Suprapubic skin (tissue), 3 donors: ENCODE measurements around the gene APIP.

Experiments
- POLR2AphosphoS5 ChIP-seq, 3 donors: sonication (generic); formaldehyde crosslinking; IDR thresholded peaks; one replicate each; pipeline ENCODE4 v1.6.1; 2017; ENCODE audit warnings: antibody characterized with exemption in 3 of 3
- TF ChIP-seq, protein P1 (sequence below), 2 donors: fragments of 200-600 bp in 1 of 2; fragments of 450-650 bp in 1 of 2; sonication (generic) in 1 of 2; IDR thresholded peaks; one replicate each; pipeline ENCODE4 v1.5.1; 2016 to 2019; ENCODE audit warnings: antibody characterized with exemption in 2 of 2, mild to moderate bottlenecking in 1 of 2, moderate library complexity in 1 of 2

DNA sequence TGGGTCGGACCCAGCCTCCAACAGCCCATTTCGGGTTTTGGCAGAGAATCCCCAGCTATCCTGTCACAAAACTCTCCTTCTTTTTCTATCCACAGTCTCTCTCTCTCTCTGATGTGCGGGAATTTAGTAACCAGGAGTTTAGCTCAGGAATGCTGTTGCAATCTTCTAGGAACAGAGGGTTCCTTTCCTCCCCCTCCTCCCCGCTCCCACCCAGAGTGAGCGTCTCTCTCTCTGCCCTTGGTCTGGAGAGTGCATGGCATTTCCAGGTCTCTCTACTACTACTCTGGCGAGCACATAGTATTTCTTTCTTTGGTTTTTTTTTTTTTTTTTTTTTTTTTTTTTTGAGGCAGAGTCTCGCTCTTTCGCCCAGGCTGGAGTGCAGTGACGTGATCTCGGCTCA lies 17.7 kb downstream of the APIP start:
- TF ChIP-seq, protein P1, sequence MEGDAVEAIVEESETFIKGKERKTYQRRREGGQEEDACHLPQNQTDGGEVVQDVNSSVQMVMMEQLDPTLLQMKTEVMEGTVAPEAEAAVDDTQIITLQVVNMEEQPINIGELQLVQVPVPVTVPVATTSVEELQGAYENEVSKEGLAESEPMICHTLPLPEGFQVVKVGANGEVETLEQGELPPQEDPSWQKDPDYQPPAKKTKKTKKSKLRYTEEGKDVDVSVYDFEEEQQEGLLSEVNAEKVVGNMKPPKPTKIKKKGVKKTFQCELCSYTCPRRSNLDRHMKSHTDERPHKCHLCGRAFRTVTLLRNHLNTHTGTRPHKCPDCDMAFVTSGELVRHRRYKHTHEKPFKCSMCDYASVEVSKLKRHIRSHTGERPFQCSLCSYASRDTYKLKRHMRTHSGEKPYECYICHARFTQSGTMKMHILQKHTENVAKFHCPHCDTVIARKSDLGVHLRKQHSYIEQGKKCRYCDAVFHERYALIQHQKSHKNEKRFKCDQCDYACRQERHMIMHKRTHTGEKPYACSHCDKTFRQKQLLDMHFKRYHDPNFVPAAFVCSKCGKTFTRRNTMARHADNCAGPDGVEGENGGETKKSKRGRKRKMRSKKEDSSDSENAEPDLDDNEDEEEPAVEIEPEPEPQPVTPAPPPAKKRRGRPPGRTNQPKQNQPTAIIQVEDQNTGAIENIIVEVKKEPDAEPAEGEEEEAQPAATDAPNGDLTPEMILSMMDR (IDR thresholded peaks at IDR 0.05), result no peak
- no peak for TF ChIP-seq POLR2AphosphoS5 (IDR thresholded peaks at IDR 0.05)
